HG02678 (cell line): ENCODE results near the gene EIF1B.
"Not testable (repeated sequence)": the region's sequence is repeated elsewhere in the genome, so short reads cannot be mapped to it uniquely, and the experiment has no call there.

ENCODE experiments used
- ATAC-seq: cut with Tn5 transposase; IDR thresholded peaks from one replicate; pipeline ENCODE4 v1.9.1; 2021; ENCODE audit warnings: mild to moderate bottlenecking, moderate library complexity; ENCODE audit not compliant: unreplicated experiment

EIF1B gene

GRCh38 chr3:40309418-40309924 is at the start of gene EIF1B:
Gene EIF1B (plus strand): TSS chr3:40309707. CDS start chr3:40309942, 235 bp downstream.
- ATAC-seq = peak; percentile 95

DNA sequence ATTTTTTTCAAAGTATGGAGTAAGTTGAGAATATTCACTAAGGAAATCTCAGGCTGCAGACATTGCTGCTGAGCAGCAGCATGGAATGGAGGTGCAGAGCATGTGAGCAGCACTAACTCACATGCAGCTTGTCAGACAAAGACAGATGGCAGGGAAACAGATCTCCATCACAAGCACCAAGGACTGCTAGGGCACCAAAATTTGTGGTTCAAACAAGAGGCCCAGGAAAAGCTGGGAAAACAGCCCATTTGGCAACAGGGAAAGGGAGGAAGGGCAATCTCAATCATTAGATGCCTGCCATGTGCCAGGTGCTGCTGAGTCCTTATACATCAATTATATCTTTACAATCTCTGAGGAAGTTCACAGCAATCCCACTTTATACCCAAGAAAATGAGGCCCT is 47.2 kb upstream of the EIF1B start:
- no peak for ATAC-seq

DNA sequence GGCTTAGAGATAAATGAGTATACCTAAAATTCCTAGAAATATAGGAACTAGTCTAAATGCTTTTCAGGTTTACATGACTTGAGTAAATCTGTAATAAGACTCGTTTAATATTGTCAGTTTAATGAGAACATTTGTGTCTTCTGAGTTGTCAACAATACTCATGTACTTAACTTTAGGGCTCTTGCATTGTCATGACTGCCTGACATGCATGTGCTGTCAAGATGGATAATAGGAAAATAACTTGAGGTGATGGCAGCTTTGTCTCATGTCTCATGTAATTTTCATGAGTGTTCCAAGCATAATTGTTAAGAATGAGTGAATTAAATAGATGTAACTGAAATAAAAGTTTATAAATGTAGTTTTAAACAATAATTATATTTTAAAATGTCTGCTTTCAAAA is 45.1 kb upstream of the EIF1B start:
- ATAC-seq = no peak

GRCh38 chr3:40265181-40265580 is 44.3 kb upstream of the EIF1B start:
- no peak for ATAC-seq

- ATAC-seq = no peak
These were observed 41.4 kb upstream of the EIF1B start for GRCh38 chr3:40267937-40268724.

GRCh38 chr3:40268802-40269524 is 40.5 kb upstream of the EIF1B start:
- no peak for ATAC-seq

- ATAC-seq = no peak
These were observed 30.7 kb upstream of the EIF1B start for GRCh38 chr3:40278791-40279190.

- ATAC-seq = no peak
These were observed 27.5 kb upstream of the EIF1B start for GRCh38 chr3:40281995-40282394.

DNA sequence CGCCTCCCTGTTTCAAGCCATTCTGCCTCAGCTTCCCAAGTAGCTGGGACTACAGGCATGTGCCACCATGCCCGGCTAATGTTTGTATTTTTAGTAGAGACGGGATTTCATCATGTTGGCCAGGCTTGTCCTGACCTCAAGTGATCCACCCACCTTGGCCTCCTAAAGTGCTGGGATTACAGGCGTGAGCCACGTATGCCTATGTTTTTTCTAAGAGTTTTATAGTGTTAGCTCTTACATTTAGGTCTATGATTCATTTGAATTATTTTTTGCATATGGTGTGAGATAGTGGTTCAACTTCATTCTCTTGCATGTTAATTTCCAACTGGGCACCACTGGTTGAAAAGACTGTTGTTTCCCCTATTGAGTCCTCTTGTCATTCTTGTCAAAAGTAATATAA is 26.4 kb upstream of the EIF1B start:
- ATAC-seq = not testable (repeated sequence)

DNA sequence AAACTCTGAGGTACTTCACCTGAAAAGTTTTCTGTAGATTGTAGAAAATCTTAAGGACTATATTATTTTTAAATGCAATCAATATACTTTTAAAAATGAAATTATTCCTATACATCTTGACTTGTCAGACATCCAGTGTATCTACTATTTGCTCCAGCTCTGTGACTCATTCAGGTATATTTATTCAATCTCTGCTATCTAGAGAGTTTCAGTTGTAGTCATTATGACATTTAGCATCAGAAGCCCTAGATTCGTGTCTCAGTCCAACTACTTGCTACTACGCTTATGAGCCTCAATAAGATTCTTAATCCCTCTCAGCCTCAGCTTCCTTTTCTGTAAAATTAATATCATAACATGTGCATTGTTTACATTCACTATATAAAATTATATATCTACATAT is 22.3 kb upstream of the EIF1B start:
- no peak for ATAC-seq

DNA sequence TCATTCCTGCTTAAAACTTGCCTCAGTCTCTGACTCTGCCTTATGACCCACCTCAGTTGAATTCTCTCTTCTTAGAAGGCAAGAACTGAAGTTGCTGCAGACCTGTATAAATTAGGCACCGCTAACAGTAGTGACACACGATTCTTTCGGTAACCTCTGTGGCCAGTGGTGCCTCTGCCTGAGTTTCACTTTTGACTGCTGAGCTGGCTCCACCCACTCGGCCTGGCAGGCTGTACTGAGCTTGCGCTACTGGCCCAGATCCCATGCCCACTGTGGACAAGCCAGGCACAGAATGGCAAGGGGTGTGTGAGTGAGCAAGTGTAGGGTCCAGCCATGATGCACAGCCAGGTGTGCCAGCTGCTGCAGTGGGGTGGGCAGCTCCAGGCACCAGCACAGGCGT is 19.1 kb upstream of the EIF1B start:
- ATAC-seq = no peak

GRCh38 chr3:40291471-40291870 is 18.0 kb upstream of the EIF1B start:
- ATAC-seq = no peak

DNA sequence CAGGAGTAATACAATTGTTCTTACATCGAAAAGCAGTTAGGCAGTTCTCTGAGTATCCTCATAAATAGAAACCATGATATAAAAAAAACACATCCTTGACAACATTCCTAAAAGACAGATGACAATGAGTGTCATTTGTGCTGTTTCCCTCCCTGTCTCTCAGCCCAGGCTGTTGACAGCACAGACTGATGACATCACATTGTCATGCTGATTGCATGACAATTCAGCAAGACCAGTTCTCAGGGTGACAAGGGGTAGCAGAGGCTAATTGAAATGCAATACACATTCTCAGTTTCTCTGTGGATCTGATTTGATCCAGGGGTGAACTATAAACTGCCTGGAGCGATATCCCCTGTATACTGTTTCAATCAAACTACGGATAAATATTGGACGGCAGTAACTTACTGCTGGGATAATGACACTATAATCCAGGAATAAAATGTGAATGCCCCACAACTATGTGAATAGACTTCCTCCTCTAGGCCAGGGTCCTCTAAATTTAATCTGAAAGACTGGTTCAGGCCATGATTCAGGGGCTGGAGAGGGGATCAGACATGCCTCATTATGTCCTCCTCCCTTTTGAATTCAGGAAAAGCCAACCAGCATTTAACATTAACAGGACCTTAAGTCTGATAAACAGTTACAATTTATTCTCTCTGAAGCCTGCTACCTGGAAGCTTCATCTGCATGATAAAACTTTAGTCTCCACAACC is 16.7 kb upstream of the EIF1B start:
- ATAC-seq = no peak

DNA sequence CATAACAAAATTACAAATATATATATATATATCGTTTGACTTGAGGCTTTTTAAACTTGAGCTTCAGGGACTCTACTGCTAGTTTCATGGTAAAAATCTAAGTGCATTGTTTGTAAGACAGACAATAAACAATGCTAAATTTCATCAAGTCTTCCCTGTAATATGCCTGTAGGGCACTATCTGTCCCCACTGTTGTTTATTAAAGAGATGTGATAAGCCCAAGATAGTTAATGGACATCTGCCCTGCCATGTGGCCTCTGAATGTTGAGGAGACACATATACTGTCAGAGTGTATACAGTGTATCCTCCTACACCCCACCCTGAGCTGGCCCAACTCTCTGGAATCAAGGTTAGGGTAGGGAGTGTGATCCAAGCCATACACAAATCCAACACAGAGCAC is 15.1 kb upstream of the EIF1B start:
- ATAC-seq = no peak

DNA sequence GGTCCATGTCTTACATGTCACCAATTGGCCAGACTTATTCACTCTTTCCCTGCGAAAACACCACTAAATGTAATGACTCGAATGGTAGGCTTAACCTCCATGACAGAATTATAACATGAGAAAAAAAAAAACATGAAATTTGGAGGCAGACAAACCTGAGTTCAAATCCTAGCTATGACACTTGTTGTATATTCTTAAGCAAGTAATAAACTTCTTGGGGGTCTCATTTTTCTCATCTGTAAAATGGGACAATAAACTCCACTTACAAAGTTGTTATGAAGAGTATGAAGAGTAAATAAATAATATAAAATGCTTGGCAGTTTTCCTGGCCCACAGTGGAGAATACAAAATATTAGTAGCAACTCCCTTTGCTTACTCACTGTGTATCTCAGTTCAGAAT is 11.4 kb upstream of the EIF1B start:
- no peak for ATAC-seq

GRCh38 chr3:40299130-40299720 is 10.3 kb upstream of the EIF1B start:
- no peak for ATAC-seq

- ATAC-seq = no peak
These were observed 9.7 kb upstream of the EIF1B start for GRCh38 chr3:40299721-40300335.

DNA sequence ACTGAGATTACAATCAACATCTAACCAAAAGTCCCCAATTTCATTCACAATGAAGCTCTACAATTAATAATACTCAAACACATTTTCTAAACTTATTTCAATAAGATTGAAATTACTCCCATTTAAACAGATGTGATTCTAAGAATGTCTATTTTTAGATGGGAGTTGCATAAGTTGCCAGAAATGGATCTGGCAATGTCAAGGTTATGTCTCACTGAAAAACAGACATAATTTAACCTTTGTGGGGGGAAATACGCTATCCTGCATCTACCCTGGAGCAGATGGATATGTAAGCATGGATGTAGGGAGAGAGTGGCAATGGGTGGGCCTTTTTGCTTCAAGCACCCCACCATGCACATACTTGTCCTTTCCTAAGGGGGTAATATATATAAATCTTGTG is 6.7 kb upstream of the EIF1B start:
- ATAC-seq = no peak

DNA sequence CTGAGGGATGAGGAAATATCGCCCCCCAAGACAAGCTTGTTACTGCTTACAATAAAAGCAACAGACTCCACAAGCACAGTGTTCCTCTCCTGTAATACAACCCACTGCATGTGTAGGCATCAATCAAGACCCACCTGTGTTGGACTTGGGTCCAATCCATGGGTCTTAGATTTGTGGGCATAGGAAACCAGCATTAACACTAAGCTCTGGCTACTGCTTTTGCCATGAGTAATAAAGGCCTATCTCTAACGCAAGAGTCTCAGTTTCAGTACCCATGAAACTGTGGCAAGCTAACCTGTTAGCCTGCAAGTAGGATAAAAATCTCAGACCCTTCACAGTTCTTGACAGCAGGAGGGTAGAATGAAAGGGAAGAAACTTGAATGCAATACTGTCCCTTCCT is 5.2 kb upstream of the EIF1B start:
- ATAC-seq = no peak

DNA sequence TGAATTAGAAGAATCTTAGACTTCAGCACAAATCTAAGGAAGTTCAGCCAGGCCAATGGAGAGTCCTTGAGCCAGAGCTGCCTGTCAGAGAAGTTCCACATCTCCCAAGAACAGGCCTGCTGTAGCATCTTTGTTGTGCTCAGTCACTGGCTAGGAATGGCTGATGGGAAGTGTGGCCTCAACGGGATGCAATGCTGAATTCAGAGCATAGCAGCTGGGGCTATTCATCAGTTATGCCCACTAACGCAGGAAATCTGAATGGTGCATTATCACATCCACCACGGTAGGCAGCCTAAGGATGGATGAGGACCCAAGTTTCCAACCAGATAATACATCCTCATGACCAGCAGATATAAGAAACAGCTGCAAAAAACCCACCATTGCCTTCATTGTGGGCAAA is 3.2 kb upstream of the EIF1B start:
- ATAC-seq = no peak

DNA sequence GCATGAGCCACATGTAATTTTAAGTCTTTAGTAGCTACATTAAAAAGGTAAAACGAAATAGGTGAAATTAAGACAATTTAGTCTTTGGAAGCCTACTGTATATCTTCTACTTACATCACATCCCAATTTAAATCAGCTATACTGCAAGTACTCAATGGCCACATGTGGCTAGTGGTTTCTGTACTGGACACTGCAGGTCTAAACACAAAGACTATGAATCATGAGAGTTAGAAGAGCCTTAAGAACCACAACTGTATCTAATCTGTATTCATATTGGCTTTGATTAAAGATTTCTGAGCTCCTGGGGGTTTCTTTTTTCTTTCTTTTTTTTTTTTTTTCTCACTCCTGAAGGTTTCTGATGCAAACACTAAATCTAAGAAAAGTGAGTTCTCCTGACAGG is 2.3 kb upstream of the EIF1B start:
- ATAC-seq = no peak
